Thymus (tissue), 11 donors: ENCODE data around the gene PLCG2. TPM values are rescaled to one million over a fixed set of nuclear protein-coding genes. Genes with fewer than 3 reads are reported as not detected.
"Not testable (repeated sequence)": the region's sequence is repeated elsewhere in the genome, so short reads cannot be mapped to it uniquely, and the experiment has no call there.

Experiments used
- DNase-seq, 9 donors: peaks; one replicate each; pipeline ENCODE4 v3.0.0-alpha.2; 2013; ENCODE audit warnings: low spot score in 9 of 9, low read depth in 6 of 9, missing footprints in 1 of 9
- H3K27ac ChIP-seq, 2 donors: one replicate each; pipeline ENCODE4 v1.5.1; 2013; ENCODE audit warnings: control low read depth in 1 of 2, low read depth in 1 of 2, low read length in 1 of 2, mild to moderate bottlenecking in 1 of 2, moderate library complexity in 1 of 2
- H3K27me3 ChIP-seq, 2 donors: one replicate each; pipeline ENCODE4 v1.5.1; 2013; ENCODE audit warnings: low read length in 1 of 2; ENCODE audit not compliant: control insufficient read depth in 2 of 2, insufficient read depth in 1 of 2
- H3K36me3 ChIP-seq, 2 donors: one replicate each; pipeline ENCODE4 v1.5.1; 2013; ENCODE audit warnings: low read length in 1 of 2, mild to moderate bottlenecking in 1 of 2, moderate library complexity in 1 of 2; ENCODE audit not compliant: control insufficient read depth in 2 of 2, insufficient read depth in 2 of 2
- H3K4me1 ChIP-seq, 2 donors: one replicate each; pipeline ENCODE4 v1.5.1; 2013; ENCODE audit warnings: low read length in 2 of 2; ENCODE audit not compliant: control insufficient read depth in 2 of 2, insufficient read depth in 2 of 2
- H3K4me3 ChIP-seq, 2 donors: one replicate each; pipeline ENCODE4 v1.5.1; 2013; ENCODE audit warnings: low read length in 2 of 2, control low read depth in 1 of 2, mild to moderate bottlenecking in 1 of 2
- H3K9me3 ChIP-seq, 2 donors: one replicate each; pipeline ENCODE4 v1.5.1; 2013; ENCODE audit warnings: low read length in 1 of 2, mild to moderate bottlenecking in 1 of 2; ENCODE audit not compliant: control insufficient read depth in 2 of 2, insufficient read depth in 1 of 2
- WGBS: extraction: QIAGEN DNeasy Blood & Tissue Kit; methylation state at CpG from one replicate; pipeline ENCODE4 v1.1.7; 2013; 5-methylcytosine and 5-hydroxymethylcytosine counted together
- polyA plus RNA-seq: library from polyadenylated mRNA; stranded (reverse); fragments of 200-250 nt; gene quantifications from one replicate; pipeline ENCODE4 v1.2.3, GENCODE V29; 2013
- total RNA-seq: library from RNA; stranded (reverse); fragments of 120-200 nt; gene quantifications from one replicate; pipeline ENCODE4 v1.2.4, GENCODE V29; 2013
- donor health status: healthy.

Gene PLCG2
- total and polyA plus RNA-seq, 2 donors, result 10.1 to 14.2 TPM

GRCh38 chr16:81737885-81738536 is 41.1 kb upstream of the PLCG2 start:
- WGBS, result 11% methylated on average over 22 of the region's 22 CpGs
- no peaks in the 10 kb centered on the region for H3K27me3 ChIP-seq
- peak overlapping the region in 1 of 2 donors; percentile 6 for H3K27ac ChIP-seq
- H3K9me3 ChIP-seq, result no peaks in the 10 kb centered on the region
- H3K4me3 ChIP-seq, result no peak overlapping the region
- peak; percentile 70 to 97 (median 90) for DNase-seq
- no peaks in the 10 kb centered on the region for H3K36me3 ChIP-seq
- peaks cover 9 to 33% of the 10 kb centered on the region in 2 donors for H3K4me1 ChIP-seq

- H3K4me3 ChIP-seq, result no peak overlapping the region
- no peaks in the 10 kb centered on the region for H3K36me3 ChIP-seq
- no peaks in the 10 kb centered on the region for H3K9me3 ChIP-seq
- peak overlapping the region; percentile 15 to 52 for H3K27ac ChIP-seq
- H3K4me1 ChIP-seq, result peaks cover 9 to 33% of the 10 kb centered on the region in 2 donors
- H3K27me3 ChIP-seq, result no peaks in the 10 kb centered on the region
- peak in 3 of 9 donors; percentile 55 to 71 (median 61) for DNase-seq
- 37% methylated on average over 18 of the region's 18 CpGs for WGBS
These were observed 40.2 kb upstream of the PLCG2 start for GRCh38 chr16:81738783-81739496.

DNA sequence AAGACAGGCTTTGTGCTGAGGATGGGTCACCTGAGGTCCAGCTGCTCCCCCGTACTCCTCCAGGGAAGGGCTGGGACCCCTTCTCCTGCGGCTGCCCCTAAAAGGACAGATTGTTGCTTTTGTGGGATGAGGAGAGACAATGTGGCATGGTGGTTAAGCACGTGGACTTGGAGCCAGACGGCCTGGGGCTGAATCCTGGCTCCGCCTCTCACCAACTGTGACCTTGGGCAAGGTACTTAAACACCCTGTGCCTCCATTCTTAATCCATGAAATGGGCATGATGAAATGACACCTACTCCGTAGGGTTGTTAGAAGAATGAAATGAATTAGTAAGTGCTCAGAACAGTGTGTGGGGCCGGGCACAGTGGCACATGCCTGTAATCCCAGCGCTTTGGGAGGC is 39.6 kb upstream of the PLCG2 start:
- Histone ChIP-seq H3K9me3 (no peaks in the 10 kb centered on the region), H3K4me3 (no peak overlapping the region), H3K27ac (peak overlapping the region in 1 of 2 donors; percentile 52), H3K36me3 (no peaks in the 10 kb centered on the region), H3K27me3 (no peaks in the 10 kb centered on the region), H3K4me1 (peaks cover 9 to 33% of the 10 kb centered on the region in 2 donors)
- no peak for DNase-seq
- WGBS, result 83% methylated on average over 8 of the region's 8 CpGs

GRCh38 chr16:81740169-81740568 is 38.9 kb upstream of the PLCG2 start:
- 82% methylated on average over 8 of the region's 8 CpGs for WGBS
- DNase-seq, result no peak
- Histone ChIP-seq H3K27ac (no peak overlapping the region), H3K4me3 (no peak overlapping the region), H3K27me3 (no peaks in the 10 kb centered on the region), H3K4me1 (peaks cover 9 to 33% of the 10 kb centered on the region in 2 donors), H3K36me3 (no peaks in the 10 kb centered on the region), H3K9me3 (no peaks in the 10 kb centered on the region)

- not testable (repeated sequence) for H3K27ac ChIP-seq, H3K9me3 ChIP-seq, H3K27me3 ChIP-seq, H3K4me3 ChIP-seq, H3K36me3 ChIP-seq, DNase-seq
- WGBS, result 98% methylated on average over 6 of the region's 6 CpGs
- H3K4me1 ChIP-seq, result peaks cover 9 to 42% of the 10 kb centered on the region in 2 donors
These were observed 37.7 kb upstream of the PLCG2 start for GRCh38 chr16:81741430-81741770.

DNA sequence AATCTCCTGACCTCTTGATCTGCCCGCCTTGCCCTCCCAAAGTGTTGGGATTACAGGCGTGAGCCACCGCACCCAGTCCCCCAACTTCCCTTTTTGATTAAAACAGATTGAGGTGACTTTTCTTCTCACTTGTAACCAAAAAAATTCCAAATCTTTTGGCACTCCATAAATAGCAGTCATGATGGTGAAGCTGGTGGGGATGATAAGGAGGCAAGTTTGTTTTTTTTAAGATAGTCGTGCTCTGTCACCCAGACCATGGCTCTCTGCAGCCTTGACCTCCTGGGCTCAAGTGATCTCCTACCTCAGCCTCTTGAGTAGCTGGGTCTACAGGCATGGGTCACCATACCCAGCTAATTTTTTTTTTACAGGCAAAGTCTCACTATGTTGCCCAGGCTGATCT is 34.7 kb upstream of the PLCG2 start:
- H3K4me1 ChIP-seq, result peaks cover 0 to 36% of the 10 kb centered on the region in 2 donors
- no peaks in the 10 kb centered on the region for H3K27me3 ChIP-seq
- H3K27ac ChIP-seq, result no peak overlapping the region
- H3K36me3 ChIP-seq, result no peaks in the 10 kb centered on the region
- H3K9me3 ChIP-seq, result no peaks in the 10 kb centered on the region
- no peak for DNase-seq
- no peak overlapping the region for H3K4me3 ChIP-seq
- WGBS, result 81% methylated on average over 4 of the region's 4 CpGs

DNA sequence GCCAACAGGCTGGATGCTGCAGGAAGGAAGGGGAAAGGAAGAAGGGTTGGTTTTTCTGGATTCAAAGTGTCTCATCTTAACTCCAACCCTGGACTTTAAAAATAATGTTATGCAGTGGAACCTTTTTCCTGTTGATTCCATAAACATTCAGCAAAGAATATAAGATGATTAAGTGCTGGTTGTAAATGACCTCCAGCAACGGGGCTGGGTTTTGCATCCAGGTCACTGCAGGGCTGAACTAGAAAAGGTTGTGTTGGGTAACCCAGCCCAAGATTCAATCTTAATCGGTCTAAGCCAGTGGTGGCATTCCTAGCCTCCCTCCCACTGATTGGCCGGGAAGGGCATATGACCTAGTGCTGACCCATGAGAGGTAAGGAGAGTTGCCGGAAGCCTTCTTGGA is 34.2 kb upstream of the PLCG2 start:
- Histone ChIP-seq H3K27ac (no peak overlapping the region), H3K9me3 (no peaks in the 10 kb centered on the region), H3K4me3 (no peak overlapping the region), H3K27me3 (no peaks in the 10 kb centered on the region), H3K36me3 (no peaks in the 10 kb centered on the region), H3K4me1 (peaks cover 0 to 31% of the 10 kb centered on the region in 2 donors)
- 96% methylated on average over 4 of the region's 4 CpGs for WGBS
- no peak for DNase-seq

GRCh38 chr16:81745704-81746558 is 33.2 kb upstream of the PLCG2 start:
- WGBS, result 18% methylated on average over 33 of the region's 33 CpGs

GRCh38 chr16:81746566-81746965 is 32.5 kb upstream of the PLCG2 start:
- DNase-seq, result no peak
- 60% methylated on average over 5 of the region's 5 CpGs for WGBS
- no peaks in the 10 kb centered on the region for H3K9me3 ChIP-seq
- peaks cover 0 to 21% of the 10 kb centered on the region in 2 donors for H3K4me1 ChIP-seq
- H3K4me3 ChIP-seq, result peak overlapping the region in 1 of 2 donors; percentile 35
- no peaks in the 10 kb centered on the region for H3K36me3 ChIP-seq
- H3K27ac ChIP-seq, result no peak overlapping the region
- no peaks in the 10 kb centered on the region for H3K27me3 ChIP-seq

More at GRCh38 chr16:81745704-81746558, 33.2 kb upstream of the PLCG2 start:
- no peaks in the 10 kb centered on the region for H3K27me3 ChIP-seq
- H3K9me3 ChIP-seq, result no peaks in the 10 kb centered on the region
- no peaks in the 10 kb centered on the region for H3K36me3 ChIP-seq
- peaks cover 0 to 22% of the 10 kb centered on the region in 2 donors for H3K4me1 ChIP-seq
- H3K4me3 ChIP-seq, result peak overlapping the region; percentile 35 to 39
- H3K27ac ChIP-seq, result peak overlapping the region in 1 of 2 donors; percentile 71
- peak; percentile 66 to 93 (median 83) for DNase-seq
